Stomach (tissue), 9 donors: ENCODE measurements around the gene CHAT. TPM values are rescaled to one million over a fixed set of nuclear protein-coding genes. Genes with fewer than 3 reads are reported as not detected.

Experiments used
- DNase-seq, 2 donors: peaks; one replicate each; pipeline versions ENCODE4 v3.0.0 to v3.0.0-alpha.2; 2013 to 2019
- H3K27ac ChIP-seq, 5 donors: fragments of 200-600 bp in 4 of 5; sonication (generic) in 4 of 5; one replicate each; pipeline ENCODE4 v1.5.1; 2013 to 2019; ENCODE audit warnings: mild to moderate bottlenecking in 1 of 5, moderate library complexity in 1 of 5
- H3K27me3 ChIP-seq, 3 donors: fragments of 200-600 bp; sonication (generic); one replicate each; pipeline ENCODE4 v1.5.1; 2017 to 2019; ENCODE audit warnings: mixed run types in 1 of 3
- H3K36me3 ChIP-seq, 4 donors: fragments of 200-600 bp; sonication (generic); 1 replicate in 3 of 4; 2 replicates in 1 of 4; pipeline ENCODE4 v1.5.1; 2016 to 2019
- H3K4me1 ChIP-seq, 4 donors: fragments of 200-600 bp; sonication (generic); one replicate each; pipeline ENCODE4 v1.5.1; 2016 to 2019
- H3K4me3 ChIP-seq, 4 donors: fragments of 200-600 bp; sonication (generic) in 3 of 4; one replicate each; pipeline ENCODE4 v1.5.1; 2016 to 2019; ENCODE audit warnings: mild to moderate bottlenecking in 1 of 4
- H3K9me3 ChIP-seq, 4 donors: fragments of 200-600 bp; sonication (generic); one replicate each; pipeline ENCODE4 v1.5.1; 2016 to 2019
- EP300 ChIP-seq: sonication (generic); formaldehyde crosslinking; IDR thresholded peaks from one replicate; pipeline ENCODE4 v1.6.1; 2017; ENCODE audit warnings: antibody characterized with exemption
- POLR2A ChIP-seq, 4 donors: fragments of 450-650 bp; IDR thresholded peaks; one replicate each; pipeline ENCODE4 v1.6.1; 2016; ENCODE audit warnings: antibody characterized with exemption in 4 of 4, control low read depth in 2 of 4, mild to moderate bottlenecking in 1 of 4, moderate library complexity in 1 of 4
- POLR2AphosphoS5 ChIP-seq, 3 donors: sonication (generic); formaldehyde crosslinking; IDR thresholded peaks; one replicate each; pipeline ENCODE4 v1.6.1; 2016; ENCODE audit warnings: antibody characterized with exemption in 3 of 3
- WGBS, 5 donors: extraction: QIAGEN DNeasy Blood & Tissue Kit in 3 of 5; methylation state at CpG; one replicate each; pipeline versions ENCODE4 v1.1.5 to v1.1.7; 2013 to 2018; 5-methylcytosine and 5-hydroxymethylcytosine counted together
- intact Hi-C: fragments of 100-400 bp; cut with DNase I; formaldehyde crosslinking; loops from one replicate; pipeline ENCODE4 v1.15.1; 2023; ENCODE audit warnings: low total_unique reads
- polyA plus RNA-seq, 3 donors: library from polyadenylated mRNA; stranded (reverse); fragments of 200-250 nt; gene quantifications; one replicate each; pipeline ENCODE4 v1.2.3, GENCODE V29; 2013
- total RNA-seq, 5 donors: library from RNA; depleted of rRNA; stranded (reverse); fragments of >200 nt; gene quantifications; one replicate each; pipeline versions ENCODE4 v1.1.0 to v1.2.3, GENCODE V29; 2014 to 2016
- TF ChIP-seq, protein P1 (sequence below), 7 experiments: fragments of 450-650 bp in 4 of 7; fragments of 200-600 bp in 3 of 7; sonication (generic) in 3 of 7; IDR thresholded peaks; one replicate each; pipeline ENCODE4 v1.5.1; 2016 to 2019; ENCODE audit warnings: antibody characterized with exemption in 7 of 7, control low read depth in 2 of 7, mild to moderate bottlenecking in 1 of 7
- donor health status: healthy with polysubstance abuse.
- donor health status: Bipolar disorder and iron deficiency.
- donor health status: healthy.

The CHAT gene
- total and polyA plus RNA-seq, 8 donors, result 8.7 TPM; not detected in 7

DNA sequence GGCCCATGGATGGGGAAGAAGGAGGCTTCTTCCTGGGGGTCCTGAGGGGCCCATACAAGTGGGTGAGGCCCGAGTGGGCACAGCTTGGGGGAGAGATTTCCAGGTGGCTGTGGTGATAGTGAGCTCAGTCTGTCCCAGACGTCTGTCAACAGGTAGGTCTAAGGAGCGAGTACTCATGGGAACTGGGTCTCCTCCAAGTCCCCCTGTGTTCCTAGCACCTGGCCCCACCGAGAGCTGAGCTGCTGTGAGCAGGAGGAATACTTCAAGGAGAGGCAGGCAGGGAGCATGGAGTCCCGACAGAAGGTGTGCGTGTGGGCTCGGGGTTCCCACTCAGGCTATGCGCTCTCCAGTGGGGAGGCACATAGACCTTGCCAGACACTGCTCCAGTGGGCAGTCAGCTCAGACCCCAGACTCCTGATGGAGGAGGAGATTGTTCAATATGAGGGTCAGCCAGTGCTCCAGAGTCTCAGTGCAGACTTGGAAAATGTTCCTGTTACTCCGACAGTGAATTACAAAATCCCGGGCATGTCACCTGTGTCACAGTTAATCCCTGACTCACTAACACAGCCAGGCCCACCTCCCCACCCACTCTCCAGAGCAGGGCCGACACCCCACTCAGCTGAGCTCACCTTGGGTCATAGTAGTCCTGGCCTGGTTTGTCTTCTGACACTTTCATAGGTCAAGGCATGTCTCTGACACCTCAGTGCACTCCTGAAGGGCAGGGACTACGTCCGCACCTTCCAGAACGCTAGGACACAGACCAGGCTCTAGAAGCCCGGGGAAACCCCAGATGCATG, 37.4 kb downstream of the CHAT start:
- peak in 1 of 2 donors; percentile 20 for DNase-seq
- Histone ChIP-seq H3K27me3 (peaks cover 0 to 62% (median 0%) of the 10 kb centered on the region in 3 donors), H3K4me1 (no peaks in the 10 kb centered on the region), H3K9me3 (no peaks in the 10 kb centered on the region), H3K27ac (no peak overlapping the region), H3K36me3 (no peaks in the 10 kb centered on the region), H3K4me3 (no peak overlapping the region)
- intact Hi-C loops, result no loop called here
- no peak for TF ChIP-seq EP300
- WGBS, 5 donors, result 73 to 83% (median 77%) methylated on average over 13 to 15 of the region's 15 CpGs

DNA sequence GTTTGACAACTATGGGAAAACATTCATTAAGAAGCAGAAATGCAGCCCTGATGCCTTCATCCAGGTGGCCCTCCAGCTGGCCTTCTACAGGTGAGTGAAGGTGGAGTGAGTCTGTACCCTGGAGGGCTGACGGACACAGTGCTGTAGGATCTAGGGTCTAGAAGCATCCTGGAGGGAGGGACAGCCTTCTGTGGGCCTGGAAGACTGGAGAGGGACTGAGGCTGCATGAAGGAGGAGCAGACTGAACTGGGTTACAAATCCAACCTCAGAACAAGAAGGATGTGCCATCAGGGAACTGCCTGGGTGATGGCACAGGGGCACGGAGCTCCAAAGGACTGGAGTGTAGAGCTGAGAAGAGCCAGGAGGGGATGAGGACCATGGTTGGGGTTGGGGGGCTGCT, 38.1 kb downstream of the CHAT start:
- WGBS, 5 donors, result 75 to 93% (median 84%) methylated on average over 2 of the region's 2 CpGs
- Histone ChIP-seq H3K36me3 (no peaks in the 10 kb centered on the region), H3K27ac (no peak overlapping the region), H3K4me1 (no peaks in the 10 kb centered on the region), H3K9me3 (no peaks in the 10 kb centered on the region), H3K27me3 (peaks cover 0 to 62% (median 0%) of the 10 kb centered on the region in 3 donors), H3K4me3 (no peak overlapping the region)
- intact Hi-C loops, result no loop called here
- no peak for DNase-seq
- no peak for TF ChIP-seq EP300

DNA sequence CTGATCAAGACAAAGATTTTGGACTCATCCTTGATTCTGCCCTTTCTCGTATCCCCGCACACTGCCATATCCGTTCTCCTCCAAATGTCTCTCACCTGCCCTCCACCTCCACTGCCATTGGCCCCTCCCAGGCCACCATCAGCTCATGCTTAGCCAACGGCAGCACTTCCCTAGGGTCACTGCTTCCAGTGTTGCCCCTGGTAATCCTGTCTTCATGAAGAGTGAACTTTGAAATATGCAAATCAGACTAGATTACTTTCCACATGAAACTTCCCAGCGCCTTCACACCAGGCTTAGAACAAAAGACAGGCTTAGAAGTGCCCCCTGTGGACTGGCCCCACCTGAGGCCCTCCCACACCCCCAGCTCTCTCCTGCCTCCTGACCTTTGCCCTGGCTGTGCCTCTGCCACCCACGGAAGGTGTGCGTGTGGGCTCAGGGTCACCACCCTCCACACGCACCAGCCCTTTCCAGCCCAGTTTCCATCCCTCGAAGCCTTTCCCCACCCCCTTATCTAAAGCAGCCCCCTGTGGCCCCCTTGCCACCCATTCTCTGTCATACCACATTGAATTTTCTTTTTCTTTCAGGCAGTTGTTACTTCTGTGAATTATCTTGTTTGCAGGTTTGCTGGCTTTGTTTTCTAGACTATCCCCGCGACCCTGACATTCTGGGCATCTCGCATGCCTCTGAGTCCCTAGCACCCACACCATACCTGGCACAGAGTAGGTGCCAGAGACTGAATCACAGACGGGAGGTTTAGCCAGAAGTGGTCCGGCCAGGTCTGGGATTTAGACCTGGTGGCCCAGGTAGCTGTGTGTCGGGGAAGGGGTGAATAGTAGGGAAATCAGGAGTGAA, 38.8 kb downstream of the CHAT start:
- Histone ChIP-seq H3K4me1 (no peaks in the 10 kb centered on the region), H3K4me3 (no peak overlapping the region), H3K27ac (no peak overlapping the region), H3K9me3 (no peaks in the 10 kb centered on the region), H3K27me3 (peaks cover 0 to 62% (median 0%) of the 10 kb centered on the region in 3 donors), H3K36me3 (no peaks in the 10 kb centered on the region)
- TF ChIP-seq POLR2AphosphoS5 (IDR thresholded peaks at IDR 0.05) (no peak), EP300 (no peak), POLR2A (IDR thresholded peaks at IDR 0.05) (no peak)
- TF ChIP-seq, protein P1, sequence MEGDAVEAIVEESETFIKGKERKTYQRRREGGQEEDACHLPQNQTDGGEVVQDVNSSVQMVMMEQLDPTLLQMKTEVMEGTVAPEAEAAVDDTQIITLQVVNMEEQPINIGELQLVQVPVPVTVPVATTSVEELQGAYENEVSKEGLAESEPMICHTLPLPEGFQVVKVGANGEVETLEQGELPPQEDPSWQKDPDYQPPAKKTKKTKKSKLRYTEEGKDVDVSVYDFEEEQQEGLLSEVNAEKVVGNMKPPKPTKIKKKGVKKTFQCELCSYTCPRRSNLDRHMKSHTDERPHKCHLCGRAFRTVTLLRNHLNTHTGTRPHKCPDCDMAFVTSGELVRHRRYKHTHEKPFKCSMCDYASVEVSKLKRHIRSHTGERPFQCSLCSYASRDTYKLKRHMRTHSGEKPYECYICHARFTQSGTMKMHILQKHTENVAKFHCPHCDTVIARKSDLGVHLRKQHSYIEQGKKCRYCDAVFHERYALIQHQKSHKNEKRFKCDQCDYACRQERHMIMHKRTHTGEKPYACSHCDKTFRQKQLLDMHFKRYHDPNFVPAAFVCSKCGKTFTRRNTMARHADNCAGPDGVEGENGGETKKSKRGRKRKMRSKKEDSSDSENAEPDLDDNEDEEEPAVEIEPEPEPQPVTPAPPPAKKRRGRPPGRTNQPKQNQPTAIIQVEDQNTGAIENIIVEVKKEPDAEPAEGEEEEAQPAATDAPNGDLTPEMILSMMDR (IDR thresholded peaks at IDR 0.05), result no peak
- 60 to 67% (median 67%) methylated on average over 15 of the region's 15 CpGs for WGBS, 5 donors
- intact Hi-C loops, result no loop called here
- no peak for DNase-seq

DNA sequence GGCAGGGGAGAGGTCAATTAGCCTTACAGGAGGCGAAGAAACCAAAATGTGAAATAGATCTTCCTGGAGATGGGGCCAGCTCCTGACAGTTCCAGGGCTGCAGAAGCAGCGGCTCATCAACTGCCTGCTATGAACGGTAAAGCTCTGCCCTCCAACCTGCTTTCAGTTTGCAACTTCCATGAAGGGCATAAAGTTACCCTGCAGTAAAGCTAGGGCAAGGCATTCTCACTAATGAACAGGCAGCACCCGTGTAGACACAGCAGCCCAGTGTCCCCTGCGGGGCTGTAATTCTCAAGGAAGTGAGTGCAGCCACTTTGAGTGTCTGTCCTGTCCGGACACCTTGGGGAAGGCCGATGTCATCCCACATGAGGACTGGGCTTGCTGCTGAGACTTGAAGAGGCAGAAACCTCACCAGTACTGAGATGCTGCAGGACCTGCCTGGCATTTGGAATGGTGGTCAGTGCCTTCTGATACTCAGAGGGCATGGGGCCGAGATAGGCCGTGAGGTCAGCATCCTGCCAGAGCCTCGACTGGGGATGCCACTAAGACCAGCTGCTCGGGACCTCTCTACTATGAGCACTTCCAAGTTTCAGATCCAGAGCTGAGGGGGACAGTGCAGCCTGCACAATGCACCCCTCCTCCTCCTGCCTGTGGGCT, 39.6 kb downstream of the CHAT start:
- 75 to 86% (median 81%) methylated on average over 5 to 11 of the region's 11 CpGs for WGBS, 5 donors

More for the DNA sequence above, 39.6 kb downstream of the CHAT start:
- H3K9me3 ChIP-seq, result peaks cover 0 to 5% (median 2%) of the 10 kb centered on the region in 4 donors
- H3K4me1 ChIP-seq, result no peaks in the 10 kb centered on the region
- TF ChIP-seq POLR2AphosphoS5 (IDR thresholded peaks at IDR 0.05) (no peak), POLR2A (IDR thresholded peaks at IDR 0.05) (no peak), EP300 (no peak)
- TF ChIP-seq, protein P1 (IDR thresholded peaks at IDR 0.05), result no peak
- intact Hi-C loops, result no loop called here
- no peak overlapping the region for H3K27ac ChIP-seq
- no peak overlapping the region for H3K4me3 ChIP-seq
- no peaks in the 10 kb centered on the region for H3K36me3 ChIP-seq
- peak in 1 of 2 donors; percentile 21 for DNase-seq
- peaks cover 0 to 62% (median 0%) of the 10 kb centered on the region in 3 donors for H3K27me3 ChIP-seq
